Activated CD4-positive, alpha-beta T cell treated with anti-CD3 and anti-CD28 coated beads, Interleukin-10, Interleukin-2, amounts not matched to agents 100 ng/mL and 50 ng/mL, durations not matched to agents 16 hours and 8 hours (primary cell): ENCODE data around the gene MYO19.
"Not testable (repeated sequence)": the region's sequence is repeated elsewhere in the genome, so short reads cannot be mapped to it uniquely, and the experiment has no call there.

Source experiments
- DNase-seq: peaks from one replicate; pipeline ENCODE4 v3.0.0-alpha.2; 2020

MYO19 gene

DNA sequence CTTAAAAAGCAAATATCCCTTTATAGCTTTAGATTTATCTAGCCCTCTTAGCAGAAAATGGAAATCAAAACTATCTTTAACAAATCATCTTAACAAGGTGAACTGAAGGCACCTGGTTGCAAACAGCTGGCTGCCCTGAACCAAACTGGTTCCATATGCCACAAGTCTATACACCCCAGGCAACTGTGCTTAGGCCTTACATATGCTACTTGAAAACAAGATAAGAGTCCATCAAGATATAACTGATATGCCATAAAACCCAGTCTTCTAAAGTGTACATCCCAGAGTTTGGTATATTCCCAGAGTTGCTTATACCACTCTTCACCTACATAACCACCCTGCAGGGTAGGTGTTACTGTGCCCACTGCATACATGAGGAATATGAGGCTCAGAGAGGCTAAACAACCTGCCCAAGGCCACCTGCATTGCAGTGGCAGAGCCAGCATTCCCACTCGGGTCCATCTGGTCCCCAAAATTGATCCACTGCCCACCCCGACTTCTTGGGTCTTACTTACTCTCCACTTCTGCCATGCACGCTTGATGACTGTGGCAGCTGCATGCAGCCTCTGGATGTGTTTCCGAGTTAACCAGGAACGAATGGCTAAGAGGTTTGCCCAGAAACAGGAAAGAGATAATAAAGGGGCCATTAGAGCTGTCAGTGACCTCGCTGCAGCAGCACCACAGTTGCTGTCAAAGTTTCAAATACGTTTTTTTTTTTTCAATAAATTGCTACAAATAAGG, 35.9 kb downstream of the MYO19 start:
- no peak for DNase-seq

DNA sequence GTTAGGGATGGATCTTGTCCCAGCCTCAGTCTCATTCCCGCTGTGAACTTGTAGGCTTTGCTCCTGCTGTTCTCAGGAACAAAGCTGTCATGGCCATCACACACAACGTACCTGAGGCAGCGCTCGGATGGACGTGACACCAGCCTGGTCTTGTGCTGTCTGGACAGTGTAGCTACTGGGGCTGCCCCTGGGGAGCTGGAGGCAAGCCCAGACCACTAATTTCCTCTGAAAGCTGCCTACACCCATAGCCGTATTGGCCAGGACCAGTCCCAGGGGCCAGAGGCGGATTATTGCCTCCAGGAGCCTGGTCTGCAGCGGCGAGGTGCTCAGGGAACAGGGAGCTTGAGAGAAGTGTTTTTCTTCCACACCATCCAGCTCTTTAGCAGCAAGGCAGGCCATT, 36.5 kb downstream of the MYO19 start:
- DNase-seq, result no peak

DNA sequence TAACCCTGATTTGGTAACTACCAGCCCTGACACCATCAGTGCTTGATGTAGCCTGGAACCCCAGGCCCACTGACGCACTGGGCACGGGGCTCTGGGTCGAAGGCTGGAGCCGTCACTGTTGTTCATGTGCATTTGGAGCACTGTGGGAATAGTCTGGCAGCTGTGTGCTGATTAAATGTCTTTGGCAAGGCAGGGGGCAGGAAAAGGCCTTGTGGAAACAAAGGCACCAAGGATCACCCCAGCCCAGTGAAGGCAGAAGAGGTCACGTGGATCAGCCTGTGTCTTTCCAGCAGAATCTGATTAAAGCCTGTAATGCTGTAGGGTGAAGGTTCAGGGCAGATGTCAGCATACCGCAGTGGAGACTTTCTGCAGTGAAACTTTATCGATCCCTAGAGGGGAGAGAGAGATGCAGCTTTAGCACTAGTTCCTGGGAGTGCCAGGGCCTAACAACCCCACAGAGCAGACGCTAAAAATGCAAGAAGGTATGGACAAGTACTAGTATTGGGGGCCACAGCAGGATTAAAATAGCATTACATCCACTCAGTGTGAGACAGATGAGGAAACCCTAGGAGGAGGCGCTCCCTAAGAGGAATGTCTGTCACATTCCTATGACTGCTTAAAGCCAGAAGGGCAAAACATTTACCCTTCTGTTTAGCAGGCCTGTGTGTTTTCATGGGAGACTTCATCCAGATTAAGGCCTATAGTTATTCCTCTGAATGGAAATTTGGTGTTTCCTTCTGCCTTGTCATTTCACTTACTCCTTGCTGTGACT, 38.5 kb downstream of the MYO19 start:
- no peak for DNase-seq

DNA sequence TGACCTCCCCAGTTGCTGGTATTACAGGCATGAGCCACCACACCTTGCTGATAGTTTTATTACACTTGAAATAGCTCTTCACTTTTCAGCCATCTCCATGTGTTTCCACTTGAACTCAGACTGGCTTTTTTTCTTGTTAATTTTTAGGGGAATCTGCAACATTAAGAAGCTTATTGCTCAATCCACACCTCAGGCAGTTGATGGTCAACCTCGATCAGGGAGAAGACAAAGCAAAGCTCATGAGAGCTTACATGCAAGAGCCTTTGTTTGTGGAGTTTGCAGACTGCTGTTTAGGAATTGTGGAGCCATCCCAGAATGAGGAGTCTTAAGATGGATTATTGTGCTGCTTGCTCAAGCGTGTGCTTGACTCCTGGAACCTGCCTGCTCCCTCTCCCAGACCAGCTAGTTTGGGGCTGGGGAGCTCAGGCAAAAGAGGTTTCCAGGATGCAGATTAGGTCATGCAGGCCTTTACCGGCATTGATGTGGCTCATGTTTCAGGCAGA, 39.5 kb downstream of the MYO19 start:
- no peak for DNase-seq

DNA sequence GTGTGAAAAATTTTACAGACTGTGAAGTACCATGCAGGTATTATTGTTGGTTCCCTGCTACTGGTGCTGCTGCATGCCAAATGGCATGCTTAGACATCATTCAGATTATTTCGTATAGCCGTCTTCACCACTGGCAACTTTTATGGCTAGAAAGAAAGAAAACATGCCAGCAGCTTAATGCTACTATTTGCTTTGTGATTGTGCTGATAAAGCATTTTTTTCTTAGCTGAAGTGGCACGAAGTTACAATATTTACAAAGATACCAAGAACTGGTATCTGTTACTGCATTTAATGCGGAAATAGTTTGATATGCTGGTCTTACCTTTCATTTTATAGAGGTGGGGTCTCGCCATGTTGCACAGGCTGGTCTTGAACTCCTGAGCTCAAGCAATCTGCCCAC, 40.0 kb downstream of the MYO19 start:
- DNase-seq, result no peak

DNA sequence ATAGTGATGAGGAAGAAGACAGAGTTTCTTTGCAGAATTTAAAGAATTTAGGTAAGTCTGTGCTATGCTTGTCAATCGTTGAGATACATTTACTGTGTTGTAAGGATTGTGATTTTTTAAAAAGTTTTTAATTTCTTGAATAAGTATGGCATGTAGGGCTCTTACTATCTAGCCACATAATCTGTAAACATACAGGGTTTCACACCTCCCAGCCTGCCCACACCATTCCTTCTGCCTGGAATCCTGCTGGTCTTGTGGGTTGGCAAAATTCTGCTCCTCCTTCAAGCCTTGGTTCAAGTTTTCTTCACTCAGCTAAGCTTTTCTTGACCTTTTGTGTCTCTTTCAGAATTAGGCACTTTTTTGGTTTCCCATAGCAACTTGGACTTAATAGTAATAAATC, 40.7 kb downstream of the MYO19 start:
- no peak for DNase-seq

DNA sequence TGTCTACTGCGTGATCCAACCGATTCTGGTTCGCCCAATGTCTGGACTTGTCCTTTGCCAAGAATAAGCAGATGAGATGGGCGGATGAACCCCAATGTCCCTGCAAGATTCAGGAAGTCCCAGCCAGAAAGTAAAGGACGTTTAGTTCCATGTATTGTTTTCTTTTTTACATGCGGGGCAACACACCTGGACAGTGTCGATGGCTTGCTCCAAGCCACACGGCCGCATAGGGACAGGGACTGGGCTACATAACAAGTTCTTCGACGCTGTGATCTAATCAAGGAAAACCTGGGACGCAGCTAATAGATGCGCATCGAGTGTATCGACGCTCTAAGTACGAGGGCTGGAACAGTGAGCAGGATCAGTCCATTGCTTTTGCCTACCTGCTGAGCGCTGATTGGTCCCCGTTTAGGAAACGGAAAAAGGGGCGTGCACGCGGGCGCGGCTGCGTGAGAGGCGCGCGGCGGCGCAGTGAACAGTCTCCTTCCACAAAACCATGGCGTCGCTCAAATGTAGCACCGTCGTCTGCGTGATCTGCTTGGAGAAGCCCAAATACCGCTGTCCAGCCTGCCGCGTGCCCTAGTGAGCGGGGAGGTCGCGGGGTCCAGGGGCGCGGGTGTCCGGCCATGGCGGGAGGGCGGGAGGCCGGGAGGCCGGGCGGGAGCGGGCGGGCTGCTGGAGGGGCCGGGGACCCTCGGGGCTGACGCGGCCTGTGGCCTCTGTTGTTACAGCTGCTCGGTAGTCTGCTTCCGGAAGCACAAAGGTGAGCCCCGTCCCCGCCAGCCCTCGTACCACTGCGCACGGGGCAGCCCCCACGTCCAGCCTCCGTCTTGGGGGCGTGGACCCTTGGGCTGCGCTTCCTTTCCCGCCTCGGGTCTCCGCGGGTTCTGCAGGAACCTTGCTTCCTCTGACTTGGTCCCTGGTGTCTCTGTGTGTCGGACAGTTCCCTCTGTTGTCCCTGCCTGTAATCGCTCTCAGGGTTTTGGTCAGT, 48.2 kb downstream of the MYO19 start, which contains the start of gene ZNHIT3:
ZNHIT3 (plus strand) TSS at position 478 of the 991 bp plus-strand sequence; CDS start at position 497, 19 bp downstream.
- peak; percentile 95 for DNase-seq

DNA sequence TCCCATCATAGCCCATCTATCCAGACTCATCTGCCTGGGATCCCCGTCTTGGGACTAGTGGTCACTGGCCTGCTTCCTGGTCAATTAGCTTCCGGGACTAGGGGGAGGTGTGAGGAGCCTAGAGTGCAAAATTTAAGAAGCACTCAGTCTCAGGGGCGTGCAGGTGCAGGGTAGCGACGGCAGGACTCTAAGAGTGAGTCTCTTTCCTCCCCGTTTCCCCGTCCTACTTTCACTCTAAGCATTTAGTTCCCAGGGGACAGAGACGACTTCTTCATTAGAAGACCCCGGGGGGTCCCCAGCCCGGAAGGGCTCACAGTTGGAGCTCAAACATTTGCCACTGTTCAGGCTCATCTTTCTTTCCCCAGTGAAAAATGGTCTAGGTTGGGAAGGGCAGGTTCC, 48.9 kb downstream of the MYO19 start:
- DNase-seq, result no peak

DNA sequence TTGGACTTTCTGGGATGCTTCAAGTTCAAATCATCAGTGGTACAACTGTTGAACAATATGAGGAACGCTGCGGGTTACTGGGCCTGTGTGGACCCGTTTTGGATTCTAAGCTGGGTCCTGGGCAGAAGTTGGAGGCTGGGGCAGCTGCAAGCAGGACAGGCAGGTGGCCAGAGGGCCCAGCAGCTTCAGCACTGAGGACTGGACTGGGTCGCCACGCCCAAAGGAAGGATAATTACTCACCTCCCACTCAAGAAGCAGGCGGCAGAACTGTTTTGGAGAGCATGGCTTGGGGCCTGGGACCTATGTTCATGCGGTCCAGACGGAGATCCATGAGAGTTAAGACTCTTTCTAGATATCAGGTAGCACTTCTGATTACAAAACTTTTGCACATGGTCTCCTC, 49.6 kb downstream of the MYO19 start:
- no peak for DNase-seq

DNA sequence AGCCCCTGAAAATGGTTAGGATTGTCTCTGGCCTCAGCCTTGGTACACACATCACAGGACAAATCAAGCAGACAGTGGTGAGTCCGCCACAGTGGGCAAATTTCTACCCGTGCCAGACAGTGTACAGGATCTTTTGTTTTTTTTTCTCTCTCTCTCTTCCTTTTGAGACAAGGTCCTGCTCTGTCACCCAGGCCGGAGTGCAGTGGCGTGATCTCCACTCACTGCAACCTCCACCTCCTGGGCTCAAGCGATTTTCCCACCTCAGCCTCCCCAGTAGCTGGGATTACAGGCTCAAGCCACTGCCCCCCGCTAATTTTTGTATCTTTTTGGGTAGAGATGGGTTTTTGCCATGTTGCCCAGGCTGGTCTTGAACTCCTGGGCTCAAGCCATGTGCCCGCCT, 50.6 kb downstream of the MYO19 start:
- not testable (repeated sequence) for DNase-seq

DNA sequence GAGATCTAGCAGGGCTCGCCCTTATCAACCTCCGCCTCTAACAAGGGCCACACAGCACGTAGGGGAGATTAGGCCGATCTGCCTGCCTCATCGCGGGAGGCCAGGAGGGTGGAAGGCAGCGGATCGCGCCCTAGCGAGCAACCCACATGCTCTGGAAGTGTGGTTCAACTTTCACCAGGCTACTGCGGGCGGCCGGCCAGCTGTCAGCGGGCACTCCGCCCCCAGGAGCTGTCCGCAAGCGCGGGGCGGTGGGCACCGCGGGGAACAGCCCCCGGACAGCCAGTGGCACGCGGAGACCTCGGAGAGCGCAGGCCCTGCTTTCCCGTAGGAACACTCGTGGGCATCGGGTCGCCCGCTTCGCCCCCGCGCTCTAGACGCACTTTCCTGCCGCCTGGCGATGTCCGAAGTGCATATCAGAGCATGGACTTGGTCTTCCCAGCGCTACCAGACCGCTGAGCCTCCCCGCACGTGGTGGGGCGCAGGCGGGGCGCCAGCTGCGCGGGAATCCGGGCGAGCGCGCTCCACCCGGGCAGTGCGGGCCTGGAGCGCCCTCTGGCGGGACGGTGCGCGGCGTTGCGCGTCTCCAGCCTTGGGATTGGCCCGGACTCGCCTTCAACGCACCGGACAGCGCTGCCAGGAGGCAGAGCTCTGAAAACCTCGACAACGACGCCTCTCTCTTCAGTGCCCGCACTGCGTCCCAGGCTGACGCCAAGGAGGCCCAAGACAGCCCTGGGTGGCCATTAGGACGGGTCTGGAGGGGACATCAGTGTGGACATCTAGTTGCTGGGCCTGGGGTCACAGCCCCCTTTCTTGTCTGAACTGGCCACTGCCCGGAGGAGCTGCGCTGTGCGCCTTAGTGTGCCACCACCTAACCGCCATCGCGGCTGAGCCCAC, 51.8 kb downstream of the MYO19 start:
- peak; percentile 89 for DNase-seq

DNA sequence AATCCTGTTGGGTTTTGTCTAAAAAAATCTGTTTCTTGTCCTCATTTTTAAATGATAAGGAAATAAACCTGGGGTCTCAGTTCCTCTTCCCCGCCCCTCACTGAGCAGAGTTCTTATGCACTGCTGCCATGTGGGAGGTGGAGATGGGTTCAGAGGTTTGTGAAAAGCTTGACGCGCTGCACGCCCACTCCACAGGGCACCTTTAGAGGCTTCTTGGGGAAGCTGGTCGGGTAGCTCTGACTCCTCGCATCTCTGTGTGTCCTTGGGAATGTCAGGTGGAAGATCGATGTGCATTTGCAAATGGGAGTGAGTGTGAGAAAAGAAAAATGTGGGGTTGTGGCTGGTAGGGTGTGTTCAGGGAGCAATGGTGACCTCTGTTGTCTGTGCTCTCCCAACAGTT, 52.8 kb downstream of the MYO19 start:
- no peak for DNase-seq

DNA sequence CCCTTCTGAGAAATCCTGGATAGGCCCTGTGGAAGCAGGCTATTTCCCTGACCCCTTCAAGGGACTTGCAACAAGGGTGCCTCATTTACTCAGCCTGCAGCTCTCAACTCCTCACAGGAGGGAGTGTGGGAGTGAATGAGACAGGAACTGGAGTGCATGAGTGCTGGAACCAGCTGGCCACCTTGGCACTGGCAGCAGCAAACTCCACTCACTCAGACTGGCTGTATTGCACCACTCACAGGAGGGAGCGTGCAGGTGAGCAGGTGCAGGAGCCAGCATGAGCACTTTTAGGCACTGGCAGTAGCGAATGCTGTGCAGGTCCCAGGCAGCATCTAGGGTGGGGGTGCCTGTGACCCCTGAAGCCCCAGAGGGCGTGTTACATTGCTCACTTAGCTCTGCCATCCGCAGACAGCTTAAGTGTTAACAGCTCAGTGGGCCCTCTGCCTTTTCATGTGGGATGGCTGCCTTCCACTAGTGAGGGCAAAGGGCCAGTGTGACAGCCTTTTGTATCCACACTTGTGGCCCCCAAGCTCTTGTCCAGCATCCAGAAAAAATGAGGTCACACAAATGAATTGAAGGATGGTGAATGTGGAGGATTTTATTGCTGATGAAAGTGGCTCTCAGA, 59.2 kb downstream of the MYO19 start:
- DNase-seq, result no peak

DNA sequence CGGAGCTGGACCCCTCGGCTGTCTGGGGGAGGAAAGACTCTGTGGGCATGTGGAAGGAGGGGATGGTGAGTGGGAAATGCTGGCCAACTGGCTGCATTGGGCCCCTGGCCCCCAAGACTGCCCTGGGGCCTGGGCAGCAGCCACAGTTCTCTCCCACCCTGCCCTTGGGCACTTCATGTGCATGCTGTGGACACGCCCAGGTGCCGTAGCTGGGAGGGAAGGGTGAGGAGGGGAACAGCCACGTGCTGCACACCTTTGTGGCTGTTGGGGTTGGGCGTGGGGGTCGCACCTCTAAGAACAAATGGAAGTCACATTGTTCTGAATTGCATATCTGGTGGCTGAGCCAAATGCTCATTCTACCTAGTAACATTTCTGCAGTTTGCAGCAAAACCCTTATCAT, 60.1 kb downstream of the MYO19 start:
- DNase-seq, result no peak

DNA sequence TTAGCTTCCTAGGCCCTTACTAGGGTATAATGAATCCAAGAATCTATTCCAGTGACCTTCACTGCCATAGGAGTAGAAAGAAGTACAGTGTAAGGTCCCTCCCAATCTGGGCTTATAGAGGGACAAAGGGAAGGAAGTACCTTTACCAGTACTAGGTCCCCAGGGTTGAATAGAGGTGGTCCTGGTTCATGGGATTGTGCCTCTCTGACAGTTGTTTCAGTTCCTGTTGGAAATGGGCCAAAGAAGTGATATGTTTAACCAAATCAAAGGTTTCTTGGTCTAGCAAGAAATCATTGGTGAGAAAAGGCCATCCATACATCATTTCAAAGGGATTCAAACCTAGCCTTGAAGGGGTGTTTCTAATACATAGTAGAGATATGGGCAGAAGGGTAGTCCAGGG, 64.2 kb downstream of the MYO19 start:
- no peak for DNase-seq

DNA sequence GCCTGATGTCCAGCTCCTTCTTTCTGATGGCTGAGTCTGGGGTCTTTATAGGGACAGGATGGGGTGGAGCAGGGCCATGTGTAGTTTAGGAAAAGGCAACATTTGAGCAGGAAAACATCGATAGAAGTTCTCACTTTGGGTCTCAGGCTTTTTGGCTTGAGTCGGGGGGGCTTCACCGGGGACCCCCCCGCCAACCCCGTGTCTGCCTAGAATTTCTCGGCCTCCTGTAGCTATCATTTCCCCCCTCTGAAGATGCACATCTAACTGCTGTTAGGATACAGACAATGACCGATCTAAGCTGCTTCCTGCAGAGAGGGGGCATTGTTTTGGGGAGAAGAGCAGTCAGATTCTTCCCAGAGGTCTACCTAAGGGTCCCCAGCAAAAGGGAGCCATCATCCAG, 64.9 kb downstream of the MYO19 start:
- DNase-seq, result no peak

DNA sequence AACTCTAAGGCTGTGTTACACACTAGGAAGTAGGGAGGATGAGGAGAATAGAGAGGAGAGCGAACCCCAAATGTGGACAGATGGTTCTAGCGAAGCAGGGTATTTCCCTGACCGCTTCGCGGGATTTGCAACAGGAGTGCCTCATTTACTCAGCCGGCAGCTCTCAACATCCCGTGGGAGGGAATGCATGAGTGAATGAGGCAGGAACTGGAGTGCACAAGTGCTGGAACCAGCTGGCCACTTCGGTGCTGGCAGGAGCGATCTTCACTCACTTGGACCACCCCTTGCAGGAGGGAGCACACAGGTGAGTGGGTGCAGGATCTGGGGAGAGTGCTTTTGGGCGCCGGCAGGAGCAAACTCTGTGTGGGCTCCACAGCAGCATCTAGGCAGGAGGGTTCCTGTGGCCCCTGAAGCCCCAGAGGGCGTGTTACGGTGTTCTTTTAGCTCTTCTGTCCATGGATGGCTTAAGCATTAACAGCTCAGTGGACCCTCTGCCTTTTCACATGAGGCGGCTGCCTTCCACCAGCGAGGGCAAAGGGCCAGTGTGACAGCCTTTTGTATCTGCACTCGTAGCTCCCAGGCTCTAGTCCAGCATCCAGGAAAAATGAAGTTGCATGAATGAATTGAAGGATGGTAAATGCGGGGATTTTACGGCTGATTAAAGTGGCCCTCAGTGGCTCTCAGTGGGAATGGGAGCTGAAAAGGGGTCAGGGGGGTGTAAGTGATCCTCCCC, 65.6 kb downstream of the MYO19 start:
- DNase-seq, result no peak

DNA sequence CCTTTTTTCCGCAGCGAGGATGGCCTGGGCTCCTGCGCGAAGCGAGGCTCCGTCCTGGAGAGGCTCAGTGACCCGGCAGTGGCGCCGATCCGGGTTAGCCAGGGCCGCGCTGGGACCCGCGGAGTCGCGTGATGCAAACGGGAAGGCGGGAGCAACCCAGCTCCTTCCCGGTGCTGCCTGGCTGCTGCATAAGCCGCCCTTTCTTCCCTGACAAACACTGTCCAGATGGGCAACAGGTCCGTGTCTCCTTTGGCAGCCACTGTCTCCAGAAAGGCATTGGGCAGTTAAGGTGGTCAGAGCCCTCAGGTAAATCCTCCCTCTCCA, 69.9 kb downstream of the MYO19 start:
- no peak for DNase-seq

DNA sequence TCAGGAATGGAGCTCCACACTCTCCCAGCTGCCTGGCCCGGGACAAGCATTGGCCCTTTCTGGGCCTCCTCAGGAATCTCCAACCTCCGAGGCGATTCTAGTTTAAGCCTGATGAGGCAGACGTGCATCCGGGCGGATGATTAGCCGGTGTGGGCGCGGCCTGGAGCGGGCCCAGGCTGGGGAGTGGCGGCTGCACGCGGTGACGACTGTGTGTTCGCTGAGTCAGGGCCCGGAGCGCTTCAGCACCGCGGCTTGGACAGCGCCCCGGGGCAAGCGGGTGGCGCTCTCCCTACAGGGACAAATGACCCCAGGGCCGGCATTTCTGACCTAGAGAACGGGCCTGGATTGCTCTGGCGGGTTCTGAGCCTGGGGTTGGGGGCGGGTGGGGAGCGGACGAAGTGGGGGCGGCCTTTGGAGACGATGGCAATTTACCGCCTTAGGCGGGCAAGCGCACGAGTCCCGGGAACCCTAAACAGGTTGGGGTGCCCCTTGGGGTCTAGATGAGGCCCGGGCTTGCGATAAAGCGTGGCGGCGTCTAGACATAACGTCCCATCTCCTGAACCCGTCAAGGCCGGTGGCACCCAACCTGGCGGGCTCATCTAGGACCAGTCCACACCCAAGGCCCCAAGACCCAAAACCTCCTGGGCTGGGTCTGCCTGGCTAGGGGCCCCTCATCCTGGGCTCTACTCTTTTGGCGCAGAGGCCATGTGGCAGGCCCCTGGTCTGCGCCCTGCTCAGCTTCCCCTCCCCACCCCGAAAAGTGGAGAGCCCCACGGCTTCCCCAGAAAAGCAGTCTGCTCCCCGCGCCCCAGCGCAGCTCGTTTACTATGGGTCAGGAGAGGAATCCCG, 70.5 kb downstream of the MYO19 start:
- DNase-seq, result peak; percentile 62
